OCI-LY7 (cell line): ENCODE data around the gene UBE2L3. TPM values are rescaled to one million over a fixed set of nuclear protein-coding genes. Genes with fewer than 3 reads are reported as not detected.
"Not testable (repeated sequence)": the region's sequence is repeated elsewhere in the genome, so short reads cannot be mapped to it uniquely, and the experiment has no call there.

Experiments used
- Bru-seq: library from RNA; stranded (reverse); fragments of 400-500 nt; gene quantifications from one replicate; lab custom pipeline; 2021; lab: Mats Ljungman, UMichigan
- BruChase-seq, 2 experiments: library from RNA; stranded (reverse); fragments of 400-500 nt; gene quantifications; one replicate each; lab custom pipeline; 2021; lab: Mats Ljungman, UMichigan
- BruUV-seq: library from RNA; stranded (reverse); fragments of 400-500 nt; replicated peaks from 2 replicates; lab custom pipeline; 2021; lab: Mats Ljungman, UMichigan
- CTCF ChIA-PET: fragments of 300-600 bp; sonication (Branson Sonifier 250); formaldehyde crosslinking; loops from one replicate; lab custom pipeline; 2022; ENCODE audit warnings: antibody characterized with exemption; ENCODE audit not compliant: unreplicated experiment; lab: Charles Lee
- POLR2A ChIA-PET: fragments of 300-600 bp; sonication (Branson Sonifier 250); formaldehyde crosslinking; loops from one replicate; lab custom pipeline; 2022; ENCODE audit warnings: antibody characterized with exemption; lab: Charles Lee
- DNase-seq: peaks from one replicate; pipeline ENCODE4 v3.0.0-alpha.2; 2015; ENCODE audit warnings: low spot score
- H2AFZ ChIP-seq: fragments of 200-600 bp; sonication (generic), shearing (Covaris generic); 2 replicates; pipeline ENCODE4 v1.6.1; 2014; ENCODE audit warnings: mild to moderate bottlenecking, antibody characterized with exemption, low read length, moderate library complexity
- H3K27ac ChIP-seq: fragments of 200-600 bp; sonication (generic); 2 replicates; pipeline ENCODE4 v1.5.1; 2014; ENCODE audit warnings: mixed run types, low read depth, mild to moderate bottlenecking, moderate library complexity, low read length, inconsistent platforms; ENCODE audit not compliant: poor library complexity, severe bottlenecking
- H3K36me3 ChIP-seq: fragments of 200-600 bp; sonication (generic); 2 replicates; pipeline ENCODE4 v1.6.1; 2014; ENCODE audit warnings: mild to moderate bottlenecking, antibody characterized with exemption, low read length, moderate library complexity, mixed read lengths; ENCODE audit not compliant: insufficient read depth
- H3K4me1 ChIP-seq: fragments of 200-600 bp; sonication (generic); 2 replicates; pipeline ENCODE4 v1.5.1; 2014; ENCODE audit warnings: mild to moderate bottlenecking, low read length; ENCODE audit not compliant: insufficient read depth, poor library complexity, severe bottlenecking
- H3K4me2 ChIP-seq: fragments of 200-600 bp; sonication (generic); 2 replicates; pipeline ENCODE4 v1.6.1; 2014; ENCODE audit warnings: mild to moderate bottlenecking, low read length
- H3K4me3 ChIP-seq: fragments of 200-600 bp; sonication (generic); 2 replicates; pipeline ENCODE4 v1.5.1; 2014; ENCODE audit warnings: mild to moderate bottlenecking, low read depth, low read length; ENCODE audit not compliant: poor library complexity, severe bottlenecking
- H3K79me2 ChIP-seq: fragments of 200-600 bp; sonication (generic); 2 replicates; pipeline ENCODE4 v1.6.1; 2016; ENCODE audit warnings: low read depth, mild to moderate bottlenecking, low read length, moderate library complexity, mixed read lengths; ENCODE audit not compliant: insufficient read depth
- H3K9me2 ChIP-seq: fragments of 200-600 bp; sonication (generic); 2 replicates; pipeline ENCODE4 v1.6.1; 2016; ENCODE audit warnings: mild to moderate bottlenecking, low read length, mixed read lengths; ENCODE audit not compliant: insufficient read depth
- H3K9me3 ChIP-seq: fragments of 200-600 bp; sonication (generic); 2 replicates; pipeline ENCODE4 v1.6.1; 2014; ENCODE audit warnings: mild to moderate bottlenecking, mixed run types, low read length, mixed read lengths
- H4K20me1 ChIP-seq: fragments of 200-600 bp; sonication (generic); 2 replicates; pipeline ENCODE4 v1.6.1; 2014; ENCODE audit warnings: mild to moderate bottlenecking, antibody characterized with exemption, low read length, moderate library complexity, mixed read lengths; ENCODE audit not compliant: insufficient read depth
- CTCF ChIP-seq: fragments of 200-600 bp; sonication (generic); conservative IDR thresholded peaks from 2 replicates; pipeline ENCODE4 v1.5.1; 2014; ENCODE audit warnings: mild to moderate bottlenecking, antibody characterized with exemption, low read length, moderate library complexity, mixed read lengths
- EZH2phosphoT487 ChIP-seq: fragments of 200-600 bp; sonication (generic); IDR thresholded peaks from 2 replicates; pipeline ENCODE4 v1.6.1; 2018; ENCODE audit warnings: low read depth, borderline replicate concordance, mild to moderate bottlenecking, mixed run types, antibody characterized with exemption, low read length, moderate library complexity, mixed read lengths
- intact Hi-C: fragments of 100-400 bp; cut with micrococcal nuclease; formaldehyde crosslinking; loops from one replicate; pipeline ENCODE4 v1.10.0; 2022; ENCODE audit not compliant: unreplicated experiment
- long read RNA-seq: library from polyadenylated mRNA; stranded (forward); transcript quantifications from one replicate; pipeline ENCODE4 v2.0.0, GENCODE V29; 2022
- total RNA-seq, 2 experiments: library from RNA; depleted of rRNA in 1 of 2; stranded (reverse); fragments of >200 nt in 1 of 2; shearing (Covaris generic) in 1 of 2; gene quantifications; 2 replicates each; pipeline ENCODE4 v1.2.3, GENCODE V29; 2014 to 2022

The UBE2L3 gene
- total RNA-seq (2014; rRNA removed; shearing (Covaris generic)) (61.2 and 63.8 TPM in 2 replicates), total RNA-seq (2022) (67.1 and 67.8 TPM in 2 replicates), Bru-seq, nascent RNA (percentile 78 among the genes with signal in this experiment), BruChase-seq, experiment 1, labeled RNA remaining after a 6-hour chase (percentile 83 among the genes with signal in this experiment), BruChase-seq, experiment 2, labeled RNA remaining after a 2-hour chase (percentile 80 among the genes with signal in this experiment)
- long read RNA-seq, transcript UBE2L3-201 (4 exons, 3,028 nt): major isoform, 244 of 270 reads
- long read RNA-seq, partial matches to known transcripts: 7 of 270 reads
- long read RNA-seq, other reads (novel, unspliced or antisense): 17 of 270 reads

DNA sequence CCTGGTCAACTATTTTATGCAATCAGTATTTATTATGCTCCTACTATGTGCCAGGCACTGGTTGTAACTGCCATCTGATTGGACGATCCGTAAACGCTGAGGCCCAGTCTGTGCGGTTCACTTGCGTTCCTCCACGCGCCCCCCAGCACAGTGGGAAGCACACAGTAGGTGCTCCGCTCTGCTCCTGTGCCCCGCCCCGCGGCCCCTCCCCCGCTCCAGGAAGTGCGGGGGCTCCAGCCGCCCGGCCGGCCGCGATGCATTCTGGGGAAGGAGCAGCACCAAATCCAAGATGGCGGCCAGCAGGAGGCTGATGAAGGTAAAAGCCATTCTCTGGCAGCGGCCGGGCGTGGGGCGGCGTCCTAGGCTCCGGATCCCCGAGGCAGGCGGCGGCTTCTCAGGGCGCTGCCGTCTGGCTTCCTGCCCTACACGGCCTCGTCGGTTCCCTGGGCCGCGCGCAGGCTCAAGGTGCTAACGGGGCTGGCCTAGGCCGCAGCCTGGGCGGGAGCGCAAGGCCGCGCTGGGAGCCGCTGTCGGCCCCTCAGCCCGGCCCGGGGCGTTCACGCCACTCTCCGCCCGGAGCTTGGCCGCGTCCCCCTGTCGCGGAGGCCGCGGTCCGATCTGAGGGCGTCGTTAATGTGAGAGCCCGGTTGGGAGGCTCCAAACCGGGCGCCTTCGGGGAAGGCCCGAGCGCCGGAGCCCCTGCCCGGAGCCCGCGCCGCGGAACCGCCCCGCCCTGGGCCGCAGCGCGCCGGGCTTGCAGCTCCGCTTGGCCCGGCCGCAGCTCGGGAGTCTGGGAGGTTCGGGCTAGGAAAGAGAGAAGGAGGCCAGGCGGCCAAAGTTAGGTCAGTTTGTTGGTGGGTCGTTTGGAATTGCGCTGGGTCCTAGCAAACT lies at the start of gene UBE2L3:
Gene UBE2L3, plus strand, starts transcription at position 259 of the 891 bp plus-strand sequence. Its CDS starts 31 bp downstream, at position 290.
- POLR2A ChIA-PET: interaction anchor here (0.6 to 1.8 kb wide), 3 partner anchors 18 to 75 kb away, joined by 3 to 8 read pairs (median 4); no protein-coding TSS in a partner anchor
- Histone ChIP-seq H3K9me2 (no peaks in the 10 kb centered on the region), H4K20me1 (peaks cover 37% of the 10 kb centered on the region), H3K4me3 (peak within 1 kb of the TSS; percentile 90), H3K9me3 (no peaks in the 10 kb centered on the region), H3K27ac (peak within 1 kb of the TSS; percentile 65), H3K36me3 (peaks cover 41% of the 10 kb centered on the region), H3K79me2 (peaks cover 50% of the 10 kb centered on the region), H3K4me1 (peaks cover 26% of the 10 kb centered on the region), H3K4me2 (peak within 1 kb of the TSS; percentile 98), H2AFZ (peak within 1 kb of the TSS; percentile 57; the same call in 1 of the 2 replicates)
- intact Hi-C loops: loop anchor here (2.0 kb wide), 2 partner anchors 21 to 49 kb away; no protein-coding TSS in a partner anchor
- peak; percentile 88 for DNase-seq
- CTCF ChIA-PET: no interaction called here
- BruUV-seq: no TSS peak
- TF ChIP-seq EZH2phosphoT487 (no peak), CTCF (no peak)

GRCh38 chr22:21526705-21527500 lies 40.6 kb upstream of the UBE2L3 start:
- H3K4me3 ChIP-seq, DNase-seq, POLR2A ChIA-PET, H3K4me1 ChIP-seq, intact Hi-C loops, H3K9me3 ChIP-seq, H3K4me2 ChIP-seq, H3K9me2 ChIP-seq, CTCF ChIA-PET, H3K36me3 ChIP-seq, H3K27ac ChIP-seq, H4K20me1 ChIP-seq, H3K79me2 ChIP-seq, BruUV-seq, H2AFZ ChIP-seq: not testable (repeated sequence)

- H2AFZ ChIP-seq, CTCF ChIA-PET, H3K79me2 ChIP-seq, DNase-seq, H3K4me1 ChIP-seq, H3K4me2 ChIP-seq, BruUV-seq, H3K27ac ChIP-seq, POLR2A ChIA-PET, H3K36me3 ChIP-seq, H3K4me3 ChIP-seq, intact Hi-C loops, H3K9me2 ChIP-seq, H4K20me1 ChIP-seq, H3K9me3 ChIP-seq: not testable (repeated sequence)
Measured at GRCh38 chr22:21531525-21531924, 36.0 kb upstream of the UBE2L3 start.

- BruUV-seq, CTCF ChIA-PET, H3K4me1 ChIP-seq, H3K9me2 ChIP-seq, H3K79me2 ChIP-seq, intact Hi-C loops, H3K4me2 ChIP-seq, H2AFZ ChIP-seq, H3K4me3 ChIP-seq, H3K9me3 ChIP-seq, H3K27ac ChIP-seq, H4K20me1 ChIP-seq, H3K36me3 ChIP-seq, DNase-seq, POLR2A ChIA-PET: not testable (repeated sequence)
Measured at GRCh38 chr22:21532863-21533648, 34.5 kb upstream of the UBE2L3 start.
